H1 (cell line): ENCODE results near the gene TEAD2.

Experiments
- CEBPB ChIP-seq: IDR thresholded peaks from 2 replicates; pipeline ENCODE4 v1.6.1; 2012; ENCODE audit warnings: low read depth, low read length
- CHD1 ChIP-seq: IDR thresholded peaks from 2 replicates; pipeline ENCODE4 v1.6.1; 2012; ENCODE audit warnings: low read depth, low read length, improper control_type of control experiment
- CHD7 ChIP-seq: fragments of 300-600 bp; sonication (generic); IDR thresholded peaks from 2 replicates; pipeline ENCODE4 v1.7.1; 2012; ENCODE audit warnings: low read length, moderate library complexity, mild to moderate bottlenecking, inconsistent platforms; ENCODE audit not compliant: insufficient replicate concordance
- CTCF ChIP-seq, 3 experiments: IDR thresholded peaks; 1 replicate in 2 of 3; 2 replicates in 1 of 3; pipeline versions ENCODE4 v1.5.1 to v1.6.1; 2011; ENCODE audit warnings: low read length in 3 of 3, mild to moderate bottlenecking in 3 of 3, inconsistent platforms in 2 of 3, low read depth in 1 of 3, moderate library complexity in 1 of 3; ENCODE audit not compliant: insufficient read depth in 1 of 3; ENCODE audit errors: control extremely low read depth in 1 of 3
- EP300 ChIP-seq, 2 experiments: IDR thresholded peaks; 1 replicate in 1 of 2; 2 replicates in 1 of 2; pipeline ENCODE4 v1.6.1; 2011 to 2012; ENCODE audit warnings: low read depth in 2 of 2, low read length in 2 of 2, mild to moderate bottlenecking in 2 of 2, borderline replicate concordance in 1 of 2, inconsistent platforms in 1 of 2, moderate library complexity in 1 of 2
- EZH2 ChIP-seq: fragments of 200-600 bp; sonication (generic); IDR thresholded peaks from 2 replicates; pipeline ENCODE4 v1.7.1; 2012; ENCODE audit warnings: low read depth, mild to moderate bottlenecking, moderate library complexity, low read length, inconsistent platforms; ENCODE audit not compliant: severe bottlenecking
- MAX ChIP-seq: IDR thresholded peaks from 2 replicates; pipeline ENCODE4 v1.6.1; 2012; ENCODE audit warnings: inconsistent platforms
- POLR2AphosphoS5 ChIP-seq: IDR thresholded peaks from 2 replicates; pipeline ENCODE4 v1.6.1; 2011; ENCODE audit warnings: low read depth, low read length
- RAD21 ChIP-seq, 2 experiments: IDR thresholded peaks in 1 of 2; conservative IDR thresholded peaks in 1 of 2; 2 replicates each; pipeline ENCODE4 v1.6.1; 2011; ENCODE audit warnings: low read depth in 2 of 2, low read length in 2 of 2, improper control_type of control experiment in 1 of 2, inconsistent platforms in 1 of 2, mild to moderate bottlenecking in 1 of 2, moderate library complexity in 1 of 2
- SIN3A ChIP-seq, 2 experiments: IDR thresholded peaks in 1 of 2; conservative IDR thresholded peaks in 1 of 2; 2 replicates each; pipeline ENCODE4 v1.6.1; 2011 to 2012; ENCODE audit warnings: low read length in 2 of 2, improper control_type of control experiment in 1 of 2, low read depth in 1 of 2, mild to moderate bottlenecking in 1 of 2
- SP4 ChIP-seq: IDR thresholded peaks from 2 replicates; pipeline ENCODE4 v1.6.1; 2012; ENCODE audit warnings: low read length, inconsistent platforms
- TAF7 ChIP-seq: optimal IDR thresholded peaks from 2 replicates; pipeline ENCODE3; 2011; ENCODE audit warnings: low read depth, mild to moderate bottlenecking, inconsistent platforms, low read length, moderate library complexity, borderline replicate concordance
- TBP ChIP-seq: IDR thresholded peaks from 2 replicates; pipeline ENCODE4 v1.6.1; 2011; ENCODE audit warnings: low read depth, low read length, improper control_type of control experiment
- ZNF274 ChIP-seq: IDR thresholded peaks from 2 replicates; pipeline ENCODE4 v1.7.0; 2012; ENCODE audit warnings: low read length, borderline replicate concordance; ENCODE audit errors: extremely low read depth

- no peak for TF ChIP-seq CTCF (IDR thresholded peaks at IDR 0.05; ENCODE audit: control extremely low read depth in 1 of 3, insufficient read depth in 1 of 3, low read depth in 1 of 3, low read length in 3 of 3)
- no peak for TF ChIP-seq POLR2AphosphoS5
- no peak for TF ChIP-seq CEBPB
- no peak for TF ChIP-seq MAX
- TF ChIP-seq EP300 (IDR thresholded peaks at IDR 0.05; ENCODE audit: borderline replicate concordance in 1 of 2, low read depth in 2 of 2, low read length in 2 of 2): no peak
- TF ChIP-seq SP4: no peak
- no peak for TF ChIP-seq TBP
- TF ChIP-seq ZNF274: no peak
- no peak for TF ChIP-seq CHD1
- TF ChIP-seq CHD7: no peak
- TF ChIP-seq RAD21 (IDR thresholded peaks at IDR 0.05 in 1 of 2, conservative IDR thresholded peaks at IDR 0.05 in 1 of 2; ENCODE audit: low read depth in 2 of 2, low read length in 2 of 2): no peak
- TF ChIP-seq EZH2: no peak
- no peak for TF ChIP-seq TAF7
- no peak for TF ChIP-seq SIN3A (conservative IDR thresholded peaks at IDR 0.05 in 1 of 2, IDR thresholded peaks at IDR 0.05 in 1 of 2; ENCODE audit: low read depth in 1 of 2, low read length in 2 of 2)
These were observed 33.6 kb upstream of the TEAD2 start for GRCh38 chr19:49395581-49396407.
